ENCODE measurements around the gene SMYD1. TPM values are rescaled to one million over a fixed set of nuclear protein-coding genes. Genes with fewer than 3 reads are reported as not detected.

SMYD1 gene
- polyA plus RNA-seq, 4 donors = 0.34 to 1.6 (median 0.84) TPM; not detected in 1

DNA sequence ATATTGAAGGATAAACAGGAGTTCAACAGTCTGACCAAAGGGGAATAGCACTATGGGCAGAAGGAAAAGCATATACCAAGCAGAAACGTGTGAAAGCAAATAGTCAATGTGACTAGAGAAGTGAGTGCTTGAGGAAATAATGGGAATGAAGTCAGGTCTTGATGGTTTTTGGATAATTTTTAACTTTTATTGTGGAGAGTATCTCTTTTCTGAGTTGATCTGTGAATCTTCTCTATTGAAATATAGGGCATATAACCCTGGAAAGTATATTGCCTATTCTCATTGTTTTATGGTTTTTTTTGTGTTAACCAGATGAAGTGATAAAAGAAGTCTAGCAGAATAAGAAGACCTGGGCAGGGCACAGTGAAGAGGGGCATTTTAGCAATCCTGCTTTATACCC lies 76.6 kb downstream of the SMYD1 start:
- Histone ChIP-seq H3K27me3 (ENCODE audit: control insufficient read depth in 3 of 3, insufficient read depth in 3 of 3, low read length in 3 of 3) (no peaks in the 10 kb centered on the region), H3K9me3 (ENCODE audit: control insufficient read depth in 2 of 2, insufficient read depth in 1 of 2, low read depth in 1 of 2, low read length in 1 of 2) (peaks cover 3 to 21% of the 10 kb centered on the region in 2 donors), H3K27ac (ENCODE audit: low read depth in 1 of 3, low read length in 2 of 3) (peak overlapping the region in 2 of 3 donors; percentile 45 to 58), H3K36me3 (ENCODE audit: control insufficient read depth in 3 of 3, insufficient read depth in 2 of 3, low read depth in 1 of 3, low read length in 3 of 3) (no peaks in the 10 kb centered on the region), H3K4me3 (ENCODE audit: low read depth in 1 of 3, low read length in 3 of 3) (no peak overlapping the region), H3K4me1 (ENCODE audit: control insufficient read depth in 3 of 3, insufficient read depth in 2 of 3, low read depth in 1 of 3, low read length in 2 of 3) (peaks cover 0 to 46% (median 12%) of the 10 kb centered on the region in 3 donors)
- WGBS, 3 donors = 24 to 46% (median 26%) methylated on average over 1 of the region's 1 CpG
- no peak for FAIRE-seq
- no peak for DNase-seq

GRCh38 chr2:88144914-88145497 lies 77.4 kb downstream of the SMYD1 start:
- Histone ChIP-seq H3K36me3 (ENCODE audit: control insufficient read depth in 3 of 3, insufficient read depth in 2 of 3, low read depth in 1 of 3, low read length in 3 of 3) (no peaks in the 10 kb centered on the region), H3K9me3 (ENCODE audit: control insufficient read depth in 2 of 2, insufficient read depth in 1 of 2, low read depth in 1 of 2, low read length in 1 of 2) (peaks cover 3 to 21% of the 10 kb centered on the region in 2 donors), H3K4me3 (ENCODE audit: low read depth in 1 of 3, low read length in 3 of 3) (no peak overlapping the region), H3K27me3 (ENCODE audit: control insufficient read depth in 3 of 3, insufficient read depth in 3 of 3, low read length in 3 of 3) (no peaks in the 10 kb centered on the region), H3K4me1 (ENCODE audit: control insufficient read depth in 3 of 3, insufficient read depth in 2 of 3, low read depth in 1 of 3, low read length in 2 of 3) (peaks cover 0 to 39% (median 9%) of the 10 kb centered on the region in 3 donors), H3K27ac (ENCODE audit: low read depth in 1 of 3, low read length in 2 of 3) (peak overlapping the region; percentile 45 to 90 (median 85))
- peak; percentile 26 for FAIRE-seq
- peak; percentile 67 to 99 for DNase-seq
- 13 to 59% (median 40%) methylated on average over 10 of the region's 10 CpGs for WGBS, 3 donors

GRCh38 chr2:88146590-88146989 lies 79.0 kb downstream of the SMYD1 start:
- FAIRE-seq = no peak
- Histone ChIP-seq H3K4me1 (ENCODE audit: control insufficient read depth in 3 of 3, insufficient read depth in 2 of 3, low read depth in 1 of 3, low read length in 2 of 3) (peaks cover 0 to 33% (median 9%) of the 10 kb centered on the region in 3 donors), H3K27me3 (ENCODE audit: control insufficient read depth in 3 of 3, insufficient read depth in 3 of 3, low read length in 3 of 3) (no peaks in the 10 kb centered on the region), H3K9me3 (ENCODE audit: control insufficient read depth in 2 of 2, insufficient read depth in 1 of 2, low read depth in 1 of 2, low read length in 1 of 2) (peaks cover 3 to 21% of the 10 kb centered on the region in 2 donors), H3K36me3 (ENCODE audit: control insufficient read depth in 3 of 3, insufficient read depth in 2 of 3, low read depth in 1 of 3, low read length in 3 of 3) (no peaks in the 10 kb centered on the region), H3K27ac (ENCODE audit: low read depth in 1 of 3, low read length in 2 of 3) (peak overlapping the region in 2 of 3 donors; percentile 45 to 59), H3K4me3 (ENCODE audit: low read depth in 1 of 3, low read length in 3 of 3) (no peak overlapping the region)
- DNase-seq = peak; percentile 59 to 82

DNA sequence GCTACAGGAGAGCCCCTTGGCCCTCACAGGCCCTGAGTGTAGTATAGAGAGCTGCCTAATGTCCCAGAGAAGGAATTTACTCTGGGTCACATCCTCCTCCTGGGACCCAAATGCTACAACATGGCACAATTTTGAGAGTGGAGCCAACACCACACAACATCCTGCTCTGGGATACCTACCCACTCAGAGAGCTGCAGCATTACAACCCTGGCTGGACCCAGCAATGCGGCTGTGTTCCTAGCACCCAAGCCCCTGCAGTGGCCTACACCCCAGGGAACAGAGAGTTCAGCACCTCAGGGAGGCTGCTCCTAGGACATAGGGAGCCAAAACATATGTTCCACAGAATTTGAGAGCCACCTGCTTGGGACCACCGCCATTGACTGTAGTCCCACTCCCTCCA lies 79.5 kb downstream of the SMYD1 start:
- DNase-seq (no peak), FAIRE-seq (no peak)
- no peaks in the 10 kb centered on the region for H3K27me3 ChIP-seq (ENCODE audit: control insufficient read depth in 3 of 3, insufficient read depth in 3 of 3, low read length in 3 of 3)
- H3K4me3 ChIP-seq (ENCODE audit: low read depth in 1 of 3, low read length in 3 of 3) = no peak overlapping the region
- peaks cover 0 to 33% (median 9%) of the 10 kb centered on the region in 3 donors for H3K4me1 ChIP-seq (ENCODE audit: control insufficient read depth in 3 of 3, insufficient read depth in 2 of 3, low read depth in 1 of 3, low read length in 2 of 3)
- 75 to 100% (median 100%) methylated on average over 2 of the region's 2 CpGs for WGBS, 3 donors
- H3K9me3 ChIP-seq (ENCODE audit: control insufficient read depth in 2 of 2, insufficient read depth in 1 of 2, low read depth in 1 of 2, low read length in 1 of 2) = peaks cover 3 to 18% of the 10 kb centered on the region in 2 donors
- no peaks in the 10 kb centered on the region for H3K36me3 ChIP-seq (ENCODE audit: control insufficient read depth in 3 of 3, insufficient read depth in 2 of 3, low read depth in 1 of 3, low read length in 3 of 3)
- H3K27ac ChIP-seq (ENCODE audit: low read depth in 1 of 3, low read length in 2 of 3) = peak overlapping the region in 1 of 3 donors; percentile 8

DNA sequence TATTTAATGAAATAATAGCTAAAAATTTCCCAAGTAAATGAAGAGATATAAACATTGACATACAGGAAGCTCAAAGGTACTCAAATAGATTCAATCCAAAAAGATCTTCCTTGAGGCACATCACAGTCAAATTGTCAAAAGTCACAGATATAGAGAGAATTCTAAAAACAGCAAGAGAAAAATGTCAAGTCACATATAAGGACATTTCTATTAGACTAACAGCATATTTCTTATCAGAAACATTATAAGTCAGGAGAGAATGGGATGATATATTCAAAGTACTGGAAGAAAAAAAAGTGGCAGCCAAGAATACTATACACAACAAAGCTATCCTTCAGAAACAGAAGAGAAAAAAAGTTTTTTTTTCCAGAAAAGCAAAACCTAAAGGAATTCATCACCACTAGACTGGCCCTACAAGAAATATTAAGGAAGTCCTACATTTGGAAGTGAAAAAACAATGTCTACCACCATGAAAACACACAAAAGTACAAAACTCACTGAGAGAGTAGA lies 81.4 kb downstream of the SMYD1 start:
- Histone ChIP-seq H3K27me3 (ENCODE audit: control insufficient read depth in 3 of 3, insufficient read depth in 3 of 3, low read length in 3 of 3) (no peaks in the 10 kb centered on the region), H3K4me1 (ENCODE audit: control insufficient read depth in 3 of 3, insufficient read depth in 2 of 3, low read depth in 1 of 3, low read length in 2 of 3) (peaks cover 0 to 32% (median 9%) of the 10 kb centered on the region in 3 donors), H3K9me3 (ENCODE audit: control insufficient read depth in 2 of 2, insufficient read depth in 1 of 2, low read depth in 1 of 2, low read length in 1 of 2) (peaks cover 3 to 14% of the 10 kb centered on the region in 2 donors), H3K36me3 (ENCODE audit: control insufficient read depth in 3 of 3, insufficient read depth in 2 of 3, low read depth in 1 of 3, low read length in 3 of 3) (no peaks in the 10 kb centered on the region), H3K4me3 (ENCODE audit: low read depth in 1 of 3, low read length in 3 of 3) (no peak overlapping the region), H3K27ac (ENCODE audit: low read depth in 1 of 3, low read length in 2 of 3) (no peak overlapping the region)
- FAIRE-seq (no peak), DNase-seq (no peak)

- Histone ChIP-seq H3K36me3 (ENCODE audit: control insufficient read depth in 3 of 3, insufficient read depth in 2 of 3, low read depth in 1 of 3, low read length in 3 of 3) (no peaks in the 10 kb centered on the region), H3K4me3 (ENCODE audit: low read depth in 1 of 3, low read length in 3 of 3) (no peak overlapping the region), H3K27me3 (ENCODE audit: control insufficient read depth in 3 of 3, insufficient read depth in 3 of 3, low read length in 3 of 3) (no peaks in the 10 kb centered on the region), H3K4me1 (ENCODE audit: control insufficient read depth in 3 of 3, insufficient read depth in 2 of 3, low read depth in 1 of 3, low read length in 2 of 3) (no peaks in the 10 kb centered on the region), H3K27ac (ENCODE audit: low read depth in 1 of 3, low read length in 2 of 3) (peak overlapping the region in 1 of 3 donors; percentile 8), H3K9me3 (ENCODE audit: control insufficient read depth in 2 of 2, insufficient read depth in 1 of 2, low read depth in 1 of 2, low read length in 1 of 2) (no peaks in the 10 kb centered on the region)
- WGBS, 3 donors = 74 to 77% (median 74%) methylated on average over 3 of the region's 3 CpGs
- DNase-seq = no peak
- FAIRE-seq = no peak
Measured at GRCh38 chr2:88159481-88159880, 91.9 kb downstream of the SMYD1 start.

DNA sequence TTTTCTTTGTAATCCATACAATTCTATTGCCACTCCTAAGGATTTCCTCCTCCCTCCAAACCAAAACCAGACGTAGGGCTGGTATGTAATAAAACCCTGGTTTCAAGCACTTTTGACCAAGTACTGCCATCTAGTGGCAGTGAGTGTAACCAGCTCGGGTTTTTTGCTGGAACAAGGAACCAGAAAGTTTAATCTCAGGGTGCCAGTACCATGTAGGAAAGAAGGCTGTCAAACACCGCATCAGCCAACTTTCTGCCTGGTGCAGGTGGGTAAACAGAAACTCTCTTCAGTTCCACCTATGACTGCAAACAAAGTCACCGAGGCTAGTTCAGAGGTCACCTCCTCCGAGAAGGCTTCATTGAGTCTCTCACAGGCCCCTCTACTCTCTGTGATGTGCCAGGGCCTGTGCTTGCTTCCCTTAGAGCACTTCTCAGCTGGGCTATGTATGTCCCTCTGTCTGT lies 92.4 kb downstream of the SMYD1 start:
- FAIRE-seq = no peak
- Histone ChIP-seq H3K27ac (ENCODE audit: low read depth in 1 of 3, low read length in 2 of 3) (no peak overlapping the region), H3K36me3 (ENCODE audit: control insufficient read depth in 3 of 3, insufficient read depth in 2 of 3, low read depth in 1 of 3, low read length in 3 of 3) (no peaks in the 10 kb centered on the region), H3K27me3 (ENCODE audit: control insufficient read depth in 3 of 3, insufficient read depth in 3 of 3, low read length in 3 of 3) (no peaks in the 10 kb centered on the region), H3K4me1 (ENCODE audit: control insufficient read depth in 3 of 3, insufficient read depth in 2 of 3, low read depth in 1 of 3, low read length in 2 of 3) (no peaks in the 10 kb centered on the region), H3K9me3 (ENCODE audit: control insufficient read depth in 2 of 2, insufficient read depth in 1 of 2, low read depth in 1 of 2, low read length in 1 of 2) (no peaks in the 10 kb centered on the region), H3K4me3 (ENCODE audit: low read depth in 1 of 3, low read length in 3 of 3) (no peak overlapping the region)
- DNase-seq = peak; percentile 84 to 90
- WGBS, 3 donors = 5 to 26% (median 14%) methylated on average over 5 of the region's 5 CpGs

DNA sequence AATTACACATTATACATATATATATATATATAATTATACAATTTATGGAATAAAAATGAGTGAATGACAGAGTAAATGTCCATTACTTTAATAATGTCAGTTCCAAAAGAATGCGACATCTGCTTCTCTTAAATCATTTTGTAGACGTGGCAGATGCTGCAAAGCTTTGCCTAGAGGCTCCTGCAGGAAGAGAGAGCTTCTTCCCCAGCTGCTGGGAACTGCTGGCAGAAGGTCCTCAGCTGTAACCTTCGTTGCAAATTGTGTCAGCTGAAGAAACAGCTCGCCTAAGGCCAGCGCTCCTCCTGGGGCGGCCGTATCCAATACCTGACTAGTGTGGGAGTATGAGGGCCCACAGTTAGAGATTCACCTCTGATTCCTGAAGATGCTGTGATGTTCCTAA lies 92.9 kb downstream of the SMYD1 start:
- H3K27me3 ChIP-seq (ENCODE audit: control insufficient read depth in 3 of 3, insufficient read depth in 3 of 3, low read length in 3 of 3) = no peaks in the 10 kb centered on the region
- H3K36me3 ChIP-seq (ENCODE audit: control insufficient read depth in 3 of 3, insufficient read depth in 2 of 3, low read depth in 1 of 3, low read length in 3 of 3) = no peaks in the 10 kb centered on the region
- 84 to 89% (median 89%) methylated on average over 7 of the region's 7 CpGs for WGBS, 3 donors
- no peak overlapping the region for H3K27ac ChIP-seq (ENCODE audit: low read depth in 1 of 3, low read length in 2 of 3)
- H3K9me3 ChIP-seq (ENCODE audit: control insufficient read depth in 2 of 2, insufficient read depth in 1 of 2, low read depth in 1 of 2, low read length in 1 of 2) = no peaks in the 10 kb centered on the region
- no peak for DNase-seq
- FAIRE-seq = no peak
- no peaks in the 10 kb centered on the region for H3K4me1 ChIP-seq (ENCODE audit: control insufficient read depth in 3 of 3, insufficient read depth in 2 of 3, low read depth in 1 of 3, low read length in 2 of 3)
- H3K4me3 ChIP-seq (ENCODE audit: low read depth in 1 of 3, low read length in 3 of 3) = no peak overlapping the region

All from small intestine (tissue), 7 donors.